HG02938 (cell line): ENCODE data around the gene MAGED4B.
"Not testable (repeated sequence)": the region's sequence is repeated elsewhere in the genome, so short reads cannot be mapped to it uniquely, and the experiment has no call there.

Experiments used
- ATAC-seq: cut with Tn5 transposase; IDR thresholded peaks from one replicate; pipeline ENCODE4 v1.9.1; 2021; ENCODE audit warnings: mild to moderate bottlenecking, moderate library complexity; ENCODE audit not compliant: unreplicated experiment

MAGED4B gene

GRCh38 chrX:52068666-52069640 is at the start of gene MAGED4B:
Gene MAGED4B (minus strand): TSS chrX:52069183. CDS start chrX:52068172, 1,011 bp downstream.
- ATAC-seq = not testable (repeated sequence)

DNA sequence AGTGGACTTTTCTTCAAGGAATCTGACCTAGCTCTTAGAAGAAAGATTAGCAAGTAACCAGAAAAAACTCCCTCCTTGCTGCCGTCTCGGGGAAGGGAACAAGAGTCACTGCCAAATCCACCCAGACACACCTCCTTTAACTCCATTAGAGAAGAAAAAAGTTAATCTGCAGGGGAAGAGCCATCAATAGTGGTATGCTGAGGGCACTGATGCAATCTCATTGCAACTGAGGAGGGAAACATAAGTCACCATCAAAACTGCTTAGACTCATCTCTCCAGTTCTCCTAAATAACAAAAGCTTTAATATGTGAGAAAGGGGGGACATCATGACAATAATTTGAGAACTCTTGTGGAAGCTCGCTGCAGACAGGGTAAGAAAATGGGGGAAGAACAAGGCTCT is 49.3 kb upstream of the MAGED4B start:
- ATAC-seq = no peak

DNA sequence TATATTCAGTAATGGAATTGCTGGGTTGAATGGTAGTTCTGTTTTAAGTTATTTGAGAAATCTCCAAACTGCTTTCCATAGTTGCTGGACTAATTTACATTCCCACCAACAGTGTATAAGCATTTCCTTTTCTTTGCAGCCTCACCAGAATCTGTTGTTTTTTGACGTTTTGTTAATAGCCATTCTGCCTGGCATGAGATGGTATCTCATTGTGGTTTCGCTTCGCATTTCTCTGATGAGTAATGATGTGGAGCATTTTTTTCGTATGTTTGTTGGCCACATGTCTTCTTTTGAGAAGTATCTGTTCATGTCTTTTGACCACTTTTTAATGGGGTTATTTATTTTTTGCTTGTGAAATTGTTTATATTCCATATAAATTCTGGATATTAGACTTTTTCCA is 13.6 kb upstream of the MAGED4B start:
- no peak for ATAC-seq

DNA sequence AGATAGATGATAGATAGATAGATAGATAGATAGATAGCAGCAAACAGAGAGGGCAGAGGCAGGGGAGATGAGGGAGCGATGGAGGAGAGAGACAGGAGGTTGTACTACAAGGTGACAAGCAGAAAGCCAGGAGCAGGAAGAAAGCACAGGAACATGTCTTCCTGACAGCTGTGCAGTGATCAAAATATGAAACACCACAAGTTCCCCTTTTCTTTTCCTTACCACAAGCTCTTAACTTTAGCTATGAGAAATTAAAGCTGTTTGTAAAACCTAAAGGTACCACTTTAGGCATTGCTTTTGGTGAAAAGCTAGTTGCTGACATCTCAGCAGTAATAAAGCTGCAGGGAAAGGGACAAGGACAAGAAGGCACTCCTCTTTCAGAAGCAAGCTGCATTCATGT is 9.1 kb upstream of the MAGED4B start:
- no peak for ATAC-seq

- ATAC-seq = not testable (repeated sequence)
Observed at GRCh38 chrX:52042288-52042687, 26.7 kb downstream of the MAGED4B start.

DNA sequence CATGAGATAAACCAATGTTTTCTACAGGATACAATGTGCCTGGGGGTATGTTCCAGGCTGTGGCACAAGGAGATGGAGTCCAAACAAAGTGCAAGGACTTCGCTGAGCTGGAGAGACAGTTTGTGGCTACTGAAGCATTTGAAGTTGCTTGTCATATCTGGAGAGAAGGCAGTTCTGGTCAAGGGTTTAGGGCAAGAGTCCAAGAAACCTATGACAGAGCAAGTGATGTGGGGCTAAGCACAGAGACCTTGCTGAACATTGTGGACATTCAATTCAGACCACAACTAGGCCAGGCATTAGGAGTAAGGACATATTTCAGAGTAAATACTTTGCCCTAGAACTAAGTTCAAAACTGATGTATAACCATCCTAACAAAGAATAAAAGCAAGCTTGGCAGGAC is 34.8 kb downstream of the MAGED4B start:
- ATAC-seq = no peak

GRCh38 chrX:52031371-52031770 is 37.6 kb downstream of the MAGED4B start:
- no peak for ATAC-seq

DNA sequence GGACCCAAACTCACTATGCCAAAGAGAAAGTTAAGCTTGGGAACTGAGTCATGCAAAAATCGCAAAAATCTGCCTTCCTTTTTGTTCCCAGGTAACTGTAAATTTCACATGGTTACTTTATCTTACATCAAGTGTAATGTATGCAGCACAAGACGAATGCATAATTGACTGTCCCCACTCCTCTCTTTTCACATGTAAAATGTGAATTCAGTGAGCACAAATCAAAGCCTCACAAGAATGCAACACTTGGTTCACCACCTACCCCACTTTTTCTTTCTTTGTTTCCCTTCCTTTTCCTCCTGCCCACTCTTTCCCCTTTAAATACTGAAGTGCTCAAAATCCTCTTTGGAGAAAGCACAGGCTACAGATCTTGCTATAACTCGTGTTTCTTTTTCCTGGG is 53.2 kb downstream of the MAGED4B start:
- no peak for ATAC-seq
